GM12865 (cell line): Measurements from ENCODE around the gene CRADD.
A peak's percentile ranks its signal among the peaks of the same experiment; 100 is the strongest.

Experiments used
- DNase-seq: peaks from one replicate; pipeline ENCODE4 v3.0.0; 2010; ENCODE audit warnings: low read depth
- H3K4me3 ChIP-seq: 2 replicates; pipeline ENCODE4 v1.5.1; 2011; ENCODE audit warnings: mild to moderate bottlenecking, low read depth, low read length, control low read depth
- CTCF ChIP-seq: IDR thresholded peaks from 2 replicates; pipeline ENCODE4 v1.5.1; 2011; ENCODE audit warnings: low read length, control low read depth, low read depth, inconsistent platforms; ENCODE audit not compliant: insufficient read depth; ENCODE audit errors: missing control alignments

CRADD gene

DNA sequence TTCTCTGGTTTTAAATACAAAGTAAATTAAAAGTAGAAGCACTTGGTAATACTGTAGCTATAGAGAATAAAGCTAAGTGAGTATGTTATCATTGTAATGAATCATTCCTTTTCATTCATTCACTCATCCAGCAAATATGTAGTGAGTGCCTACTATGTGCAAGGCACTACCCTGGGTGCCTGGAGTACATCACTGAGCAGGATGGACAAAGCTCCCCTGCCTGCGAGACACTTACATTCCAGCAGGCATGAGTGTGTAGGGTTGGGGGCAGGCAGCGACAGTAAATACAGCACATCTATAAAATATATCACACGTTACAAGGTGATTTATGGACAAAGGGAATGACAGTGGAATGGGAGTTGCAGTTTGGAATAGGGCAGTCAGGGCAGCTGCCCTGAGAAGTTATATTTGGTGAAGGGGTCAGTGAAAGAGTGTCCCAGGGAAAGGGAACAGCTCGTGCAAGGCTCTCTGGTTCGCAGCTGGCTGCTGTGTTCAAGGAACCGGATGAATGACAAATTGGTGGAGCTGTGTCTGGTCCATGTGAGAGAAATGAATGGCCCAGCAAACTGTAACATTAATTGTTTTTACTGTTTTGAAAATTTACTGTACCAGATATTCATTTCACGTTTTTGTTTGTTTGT, 159.6 kb downstream of the CRADD start:
- no peak for DNase-seq
- H3K4me3 ChIP-seq: no peak overlapping the region

DNA sequence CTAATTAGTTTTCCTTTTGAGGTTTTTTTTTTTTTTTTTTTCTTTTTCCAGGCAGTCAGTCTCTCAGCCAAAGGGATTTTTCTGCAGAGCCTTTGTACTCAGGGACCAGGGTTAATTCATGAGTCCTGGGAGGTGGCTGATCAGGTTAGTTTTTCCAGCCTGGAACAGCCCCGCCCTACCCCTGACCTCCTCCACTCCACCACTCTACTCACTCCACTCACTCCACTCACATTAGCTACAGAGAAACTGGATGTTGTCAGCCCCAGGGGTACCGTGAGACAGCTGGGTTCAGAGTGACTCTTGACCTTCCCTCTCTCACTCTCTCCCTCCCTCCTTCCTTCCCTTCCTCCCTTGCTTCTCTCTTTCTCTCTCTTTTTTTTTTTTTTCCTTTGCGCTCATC, 161.0 kb downstream of the CRADD start:
- no peak for DNase-seq
- H3K4me3 ChIP-seq: no peak overlapping the region
- no peak for TF ChIP-seq CTCF

More for the DNA sequence above, 159.6 kb downstream of the CRADD start:
- TF ChIP-seq CTCF: no peak

- no peak for TF ChIP-seq CTCF
- H3K4me3 ChIP-seq: no peak overlapping the region
- DNase-seq: no peak
These were observed 161.9 kb downstream of the CRADD start for GRCh38 chr12:93839064-93839463.

- H3K4me3 ChIP-seq: no peak overlapping the region
- TF ChIP-seq CTCF: no peak
- no peak for DNase-seq
These were observed 164.5 kb downstream of the CRADD start for GRCh38 chr12:93841671-93842070.

DNA sequence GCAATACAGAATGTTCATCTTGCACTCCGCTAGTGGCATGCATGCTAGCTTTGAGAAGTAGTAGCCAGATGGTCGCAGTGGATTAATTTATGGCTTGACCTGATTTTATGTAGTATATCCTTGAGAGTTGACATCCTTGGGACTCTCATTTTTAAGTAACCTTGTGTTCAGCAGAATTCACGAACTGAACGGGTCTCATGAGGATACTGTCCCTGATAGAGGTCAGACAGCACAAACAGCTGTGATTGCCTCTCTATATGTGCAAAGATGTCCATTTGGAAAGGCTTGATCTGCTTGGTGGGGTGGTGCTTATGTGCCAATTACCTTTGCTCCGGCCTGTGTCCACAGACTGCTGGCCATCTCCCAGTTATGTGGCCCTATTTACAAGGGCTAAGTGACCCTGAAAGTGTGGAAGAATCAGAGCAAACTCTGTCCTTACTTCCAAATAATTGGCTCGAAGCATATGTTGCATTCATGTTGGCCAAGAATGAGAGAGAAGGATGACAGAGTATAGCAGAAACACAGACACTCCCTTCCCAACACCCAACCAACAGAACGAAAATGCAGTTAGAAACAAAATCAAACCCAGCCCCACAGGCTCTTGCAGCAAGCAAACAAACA, 167.1 kb downstream of the CRADD start:
- TF ChIP-seq CTCF: no peak
- no peak overlapping the region for H3K4me3 ChIP-seq
- no peak for DNase-seq

GRCh38 chr12:93846936-93847516, 169.9 kb downstream of the CRADD start:
- peak; percentile 29 for DNase-seq
- no peak overlapping the region; the same call in 1 of the 2 replicates for H3K4me3 ChIP-seq
- no peak for TF ChIP-seq CTCF
